ENCODE results near the gene MGAT5B.

Gene MGAT5B

DNA sequence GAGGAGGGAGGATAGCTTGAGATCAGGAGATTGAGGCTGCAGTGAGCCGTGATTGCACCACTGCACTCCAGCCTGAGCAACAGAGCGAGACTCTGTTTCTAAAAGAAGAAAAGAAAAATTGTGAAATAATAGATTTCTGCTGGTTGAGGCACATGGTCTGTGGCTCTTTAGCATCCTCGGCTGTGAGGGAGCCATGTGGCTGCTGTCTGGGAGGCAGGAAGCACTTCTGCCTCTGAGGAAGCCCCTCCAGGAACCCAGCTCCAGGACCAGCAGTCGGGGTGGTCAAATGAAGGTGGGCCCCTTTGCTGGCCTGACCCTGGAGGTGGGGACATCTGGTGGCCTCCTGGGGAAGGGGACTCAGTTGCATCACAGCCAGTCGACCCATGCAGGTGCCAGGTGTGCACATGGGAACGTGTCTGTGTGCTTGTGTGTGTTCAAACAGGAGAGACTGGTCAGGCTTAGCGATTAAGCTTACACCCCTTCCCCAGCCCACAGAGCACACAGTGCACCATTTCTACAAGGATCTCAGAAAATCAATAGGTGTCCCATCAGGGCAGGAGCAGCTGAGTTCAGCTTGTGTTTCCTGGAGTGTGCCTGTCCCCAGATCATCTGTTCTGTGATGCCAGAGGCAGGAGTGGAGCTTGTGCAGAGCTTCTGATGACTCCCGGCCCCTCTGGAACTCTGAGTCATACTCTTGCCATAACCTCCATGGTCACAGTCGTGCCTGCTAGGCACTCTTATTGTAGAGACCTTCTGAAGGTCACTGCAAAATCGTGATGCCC is 24.3 kb upstream of the MGAT5B start:
- no peak overlapping the region for H2AFZ ChIP-seq (ENCODE audit: low read length)
- DNase-seq: no peak
- H3K4me2 ChIP-seq (ENCODE audit: low read depth, low read length): no peak overlapping the region
- no peaks in the 10 kb centered on the region for H3K9me2 ChIP-seq (replicated peaks; ENCODE audit: insufficient read depth, low read length)
- H3K79me2 ChIP-seq (ENCODE audit: low read length): no peaks in the 10 kb centered on the region
- H3F3A ChIP-seq (ENCODE audit: insufficient read depth, low read length): 0 out of 2 replicates have a peak, but pooled peaks cover 5% of the 10 kb centered on the region
- no peaks in the 10 kb centered on the region for H3K36me3 ChIP-seq (replicated peaks; ENCODE audit: insufficient read depth, low read length)
- H3K4me1 ChIP-seq (ENCODE audit: low read length): peaks cover 13% of the 10 kb centered on the region
- no peak overlapping the region for H3K4me3 ChIP-seq (ENCODE audit: low read length)
- no peak overlapping the region for H3K27ac ChIP-seq (ENCODE audit: low read length)
- TF ChIP-seq EZH2 (optimal IDR thresholded peaks at IDR 0.05; ENCODE audit: low read depth, low read length) (no peak), EZH2phosphoT487 (IDR thresholded peaks at IDR 0.05; ENCODE audit: low read length) (no peak)
- TF ChIP-seq, protein P1, sequence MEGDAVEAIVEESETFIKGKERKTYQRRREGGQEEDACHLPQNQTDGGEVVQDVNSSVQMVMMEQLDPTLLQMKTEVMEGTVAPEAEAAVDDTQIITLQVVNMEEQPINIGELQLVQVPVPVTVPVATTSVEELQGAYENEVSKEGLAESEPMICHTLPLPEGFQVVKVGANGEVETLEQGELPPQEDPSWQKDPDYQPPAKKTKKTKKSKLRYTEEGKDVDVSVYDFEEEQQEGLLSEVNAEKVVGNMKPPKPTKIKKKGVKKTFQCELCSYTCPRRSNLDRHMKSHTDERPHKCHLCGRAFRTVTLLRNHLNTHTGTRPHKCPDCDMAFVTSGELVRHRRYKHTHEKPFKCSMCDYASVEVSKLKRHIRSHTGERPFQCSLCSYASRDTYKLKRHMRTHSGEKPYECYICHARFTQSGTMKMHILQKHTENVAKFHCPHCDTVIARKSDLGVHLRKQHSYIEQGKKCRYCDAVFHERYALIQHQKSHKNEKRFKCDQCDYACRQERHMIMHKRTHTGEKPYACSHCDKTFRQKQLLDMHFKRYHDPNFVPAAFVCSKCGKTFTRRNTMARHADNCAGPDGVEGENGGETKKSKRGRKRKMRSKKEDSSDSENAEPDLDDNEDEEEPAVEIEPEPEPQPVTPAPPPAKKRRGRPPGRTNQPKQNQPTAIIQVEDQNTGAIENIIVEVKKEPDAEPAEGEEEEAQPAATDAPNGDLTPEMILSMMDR (IDR thresholded peaks at IDR 0.05; ENCODE audit: low read length): no peak
- no peaks in the 10 kb centered on the region; the same call in 1 of the 2 replicates for H3K27me3 ChIP-seq (replicated peaks; ENCODE audit: insufficient read depth, low read length)
- no peaks in the 10 kb centered on the region for H3K9me3 ChIP-seq (replicated peaks; ENCODE audit: insufficient read depth, low read length)
- no peaks in the 10 kb centered on the region for H4K20me1 ChIP-seq (ENCODE audit: insufficient read depth, low read length)
- no peak overlapping the region for H3K9ac ChIP-seq (ENCODE audit: low read length)

DNA sequence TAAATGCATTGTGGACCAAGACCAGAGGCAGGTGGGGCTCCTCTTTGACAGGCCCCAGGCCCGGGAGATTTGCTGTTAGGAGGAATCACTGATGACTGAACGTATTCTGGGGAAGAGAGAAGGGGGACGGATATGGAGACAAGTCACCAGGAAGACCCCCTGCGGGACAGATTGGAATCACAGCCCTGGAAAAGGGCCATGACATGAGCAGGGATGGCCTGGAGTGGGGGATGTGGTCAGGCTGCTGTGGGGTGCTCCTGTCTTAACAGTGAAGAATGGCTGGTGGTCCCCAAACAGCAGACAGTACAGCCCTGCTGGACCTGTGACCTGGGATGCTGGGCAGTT is 23.7 kb upstream of the MGAT5B start:
- Histone ChIP-seq H3K27ac (ENCODE audit: low read length) (no peak overlapping the region), H4K20me1 (ENCODE audit: insufficient read depth, low read length) (no peaks in the 10 kb centered on the region)

DNA sequence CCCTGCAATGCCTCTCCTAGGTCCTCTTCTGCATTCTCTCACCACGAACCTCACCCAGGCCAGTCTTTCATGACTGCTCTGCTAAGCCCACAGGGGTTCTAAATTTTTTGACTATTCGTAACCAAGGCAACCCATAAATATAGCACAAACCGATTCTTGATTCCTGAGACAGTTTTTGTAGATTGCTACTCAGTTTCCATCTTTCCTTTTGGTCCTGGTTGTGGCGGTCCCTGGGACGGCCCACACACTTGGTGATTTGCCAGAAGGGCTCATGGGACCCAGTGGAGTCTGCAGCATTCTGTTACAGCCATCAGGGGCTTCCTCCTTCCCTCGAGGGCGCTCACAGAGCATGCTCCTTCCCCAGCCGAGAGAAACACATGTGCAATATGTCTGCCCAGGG is 23.4 kb upstream of the MGAT5B start:
- no peak for TF ChIP-seq EZH2 (optimal IDR thresholded peaks at IDR 0.05; ENCODE audit: low read depth, low read length)
- no peak for TF ChIP-seq EZH2phosphoT487 (IDR thresholded peaks at IDR 0.05; ENCODE audit: low read length)
- TF ChIP-seq, protein P1 (IDR thresholded peaks at IDR 0.05; ENCODE audit: low read length): no peak
- Histone ChIP-seq H4K20me1 (ENCODE audit: insufficient read depth, low read length) (no peaks in the 10 kb centered on the region), H3K9me2 (replicated peaks; ENCODE audit: insufficient read depth, low read length) (no peaks in the 10 kb centered on the region), H3K27me3 (replicated peaks; ENCODE audit: insufficient read depth, low read length) (no peaks in the 10 kb centered on the region; the same call in 1 of the 2 replicates), H3K4me2 (ENCODE audit: low read depth, low read length) (no peak overlapping the region), H3K27ac (ENCODE audit: low read length) (no peak overlapping the region), H3K4me3 (ENCODE audit: low read length) (no peak overlapping the region), H3K36me3 (replicated peaks; ENCODE audit: insufficient read depth, low read length) (no peaks in the 10 kb centered on the region), H3K79me2 (ENCODE audit: low read length) (no peaks in the 10 kb centered on the region), H3K9me3 (replicated peaks; ENCODE audit: insufficient read depth, low read length) (no peaks in the 10 kb centered on the region), H3K9ac (ENCODE audit: low read length) (no peak overlapping the region), H3F3A (ENCODE audit: insufficient read depth, low read length) (no peaks in the 10 kb centered on the region), H2AFZ (ENCODE audit: low read length) (no peak overlapping the region), H3K4me1 (ENCODE audit: low read length) (peaks cover 9% of the 10 kb centered on the region)
- no peak for DNase-seq

More for the DNA sequence above, 23.7 kb upstream of the MGAT5B start:
- Histone ChIP-seq H3K36me3 (replicated peaks; ENCODE audit: insufficient read depth, low read length) (no peaks in the 10 kb centered on the region), H3K9me3 (replicated peaks; ENCODE audit: insufficient read depth, low read length) (no peaks in the 10 kb centered on the region), H3K9me2 (replicated peaks; ENCODE audit: insufficient read depth, low read length) (no peaks in the 10 kb centered on the region), H3K79me2 (ENCODE audit: low read length) (no peaks in the 10 kb centered on the region), H3F3A (ENCODE audit: insufficient read depth, low read length) (0 out of 2 replicates have a peak, but pooled peaks cover 1% of the 10 kb centered on the region), H3K9ac (ENCODE audit: low read length) (no peak overlapping the region), H3K4me3 (ENCODE audit: low read length) (no peak overlapping the region), H3K27me3 (replicated peaks; ENCODE audit: insufficient read depth, low read length) (no peaks in the 10 kb centered on the region; the same call in 1 of the 2 replicates), H3K4me1 (ENCODE audit: low read length) (peaks cover 9% of the 10 kb centered on the region), H3K4me2 (ENCODE audit: low read depth, low read length) (no peak overlapping the region), H2AFZ (ENCODE audit: low read length) (no peak overlapping the region)
- TF ChIP-seq EZH2phosphoT487 (IDR thresholded peaks at IDR 0.05; ENCODE audit: low read length): no peak
- TF ChIP-seq, protein P1 (IDR thresholded peaks at IDR 0.05; ENCODE audit: low read length): no peak
- TF ChIP-seq EZH2 (optimal IDR thresholded peaks at IDR 0.05; ENCODE audit: low read depth, low read length): no peak
- no peak for DNase-seq
